Measurements from ENCODE around the gene ADGRA1. TPM values are rescaled to one million over a fixed set of nuclear protein-coding genes. Genes with fewer than 3 reads are reported as not detected.

ADGRA1 gene
- total and polyA plus RNA-seq, 2 of the 13 experiments (the other 11 are each of a cell fraction or from before 2014, with no cell fraction given): not detected

DNA sequence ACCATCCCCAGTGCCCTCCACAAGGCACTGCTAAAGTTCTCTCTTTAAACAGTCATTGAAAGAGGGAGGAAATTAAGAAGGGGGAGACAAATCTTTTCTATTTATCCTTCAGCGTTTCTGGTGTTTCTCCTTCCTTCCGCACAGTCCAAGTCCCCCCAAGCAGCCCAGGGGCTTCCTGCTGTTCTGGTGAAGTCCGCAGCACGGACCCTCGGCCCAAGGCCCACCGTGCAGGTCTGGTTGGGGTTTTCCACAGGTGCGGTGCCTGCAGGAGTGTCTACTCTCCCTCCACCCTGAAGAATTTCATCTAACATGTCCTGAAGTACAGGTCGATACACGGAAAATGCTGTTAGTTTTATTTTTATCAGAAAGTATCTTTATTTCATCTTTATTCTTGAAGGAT is 38.2 kb downstream of the ADGRA1 start:
- ATAC-seq (no peak), FAIRE-seq (no peak), DNase-seq (ENCODE audit: low spot score) (no peak)
- 55% methylated on average over 9 of the region's 9 CpGs for WGBS (ENCODE audit: low lambda C conversion rate)
- TF ChIP-seq ZNF850 (CRISPR knock-in tag; conservative IDR thresholded peaks at IDR 0.05): no peak
- TF ChIP-seq TCF7 (IDR thresholded peaks at IDR 0.05; ENCODE audit: low read depth): no peak
- TF ChIP-seq KAT8 (CRISPR knock-in tag; IDR thresholded peaks at IDR 0.05): no peak
- no peak for TF ChIP-seq NFKB2 (CRISPR knock-in tag; IDR thresholded peaks at IDR 0.05; ENCODE audit: borderline replicate concordance)
- TF ChIP-seq ZNF282 (IDR thresholded peaks at IDR 0.05; ENCODE audit: partially characterized antibody): no peak
- no peak for TF ChIP-seq HHEX (CRISPR knock-in tag; IDR thresholded peaks at IDR 0.05)
- TF ChIP-seq ZNF18 (CRISPR knock-in tag; IDR thresholded peaks at IDR 0.05; ENCODE audit: insufficient replicate concordance): no peak
- no peak for TF ChIP-seq NCOA5 (CRISPR knock-in tag; IDR thresholded peaks at IDR 0.05)
- TF ChIP-seq UBTF (CRISPR knock-in tag; IDR thresholded peaks at IDR 0.05): no peak
- TF ChIP-seq CEBPZ (IDR thresholded peaks at IDR 0.05; ENCODE audit: low read length): no peak
- no peak for TF ChIP-seq KDM3A (CRISPR knock-in tag; IDR thresholded peaks at IDR 0.05; ENCODE audit: low read depth)
- no peak for TF ChIP-seq KLF13 (CRISPR knock-in tag; IDR thresholded peaks at IDR 0.05)
- TF ChIP-seq HOXA5 (CRISPR knock-in tag; IDR thresholded peaks at IDR 0.05): no peak
- H3K4me1 ChIP-seq (ENCODE audit: insufficient read depth, low read length): no peaks in the 10 kb centered on the region
- no peak overlapping the region for H3K27ac ChIP-seq (ENCODE audit: extremely low read length, insufficient read depth, low read length)
- no peaks in the 10 kb centered on the region for H3K36me3 ChIP-seq (replicated peaks in 1 of 2; ENCODE audit: control insufficient read depth in 1 of 2, insufficient read depth in 2 of 2, low read length in 2 of 2)
- no TSS peak for BruUV-seq (replicated peaks)
- in situ Hi-C loops (cut with HindIII; ENCODE audit: extremely low pct_ligation_motif_present, low pct_unique_long_range_greater_than_20kb): loop anchor here (10.0 kb wide), 1 partner anchor 181 kb away; the partner anchor contains the start of gene CFAP46
- ChIA-PET CTCF (ENCODE audit: low intra/inter-chr PET ratio, low total read pairs) (interaction anchor here (2.5 kb wide), 1 partner anchor 185 kb away, joined by 24 read pairs; the partner anchor contains the start of gene CFAP46), POLR2A (no interaction called here)
- intact Hi-C loops (cut with micrococcal nuclease; ENCODE audit: unreplicated experiment): no loop called here
- no peak overlapping the region for H3K4me3 ChIP-seq (replicated peaks in 1 of 3; ENCODE audit: insufficient read depth in 1 of 3, low read depth in 2 of 3, low read length in 3 of 3)
- H4K20me1 ChIP-seq (ENCODE audit: insufficient read depth, low read length): peaks cover 6% of the 10 kb centered on the region; the same call in 1 of the 2 replicates
- peaks cover 8 to 26% of the 10 kb centered on the region in 2 experiments; a peak in 4 of 5 replicates for H3K27me3 ChIP-seq (ENCODE audit: control insufficient read depth in 1 of 2, insufficient read depth in 2 of 2, low read length in 2 of 2)
- H3K9ac ChIP-seq (ENCODE audit: insufficient read depth, low read depth, low read length): no peak overlapping the region
- H2AFZ ChIP-seq (ENCODE audit: low read length): no peak overlapping the region
- H3K4me2 ChIP-seq (ENCODE audit: low read depth, low read length): no peak overlapping the region
- no peaks in the 10 kb centered on the region for H3K9me3 ChIP-seq (ENCODE audit: low read length)
- no peaks in the 10 kb centered on the region for H3K79me2 ChIP-seq (ENCODE audit: insufficient read depth, low read length)

Data from HepG2 (cell line).